HL-60 (cell line): ENCODE results near the gene PTPRD.

Experiments used
- DNase-seq, 2 experiments: peaks; one replicate each; pipeline ENCODE4 v3.0.0-alpha.2; 2010 to 2020; ENCODE audit warnings: low read depth in 1 of 2, low spot score in 1 of 2
- H3K27ac ChIP-seq: fragments of 250-450 bp; sonication (Bioruptor Pico); replicated peaks from 2 replicates; pipeline ENCODE4 v1.5.1; 2020; ENCODE audit warnings: mild to moderate bottlenecking, moderate library complexity
- H3K27me3 ChIP-seq: fragments of 250-450 bp; sonication (Bioruptor Pico); 2 replicates; pipeline ENCODE4 v1.5.1; 2021; ENCODE audit warnings: mild to moderate bottlenecking, moderate library complexity; ENCODE audit not compliant: insufficient read depth, poor library complexity, severe bottlenecking
- H3K4me3 ChIP-seq: replicated peaks from 2 replicates; pipeline ENCODE4 v1.5.1; 2011; ENCODE audit warnings: mild to moderate bottlenecking, control low read depth, low read length; ENCODE audit not compliant: insufficient read depth
- CTCF ChIP-seq: IDR thresholded peaks from one replicate; pipeline ENCODE4 v1.5.1; 2011; ENCODE audit warnings: low read length, control low read depth, inconsistent platforms; ENCODE audit not compliant: insufficient read depth
- GABPA ChIP-seq: IDR thresholded peaks from 2 replicates; pipeline ENCODE4 v1.6.1; 2012; ENCODE audit warnings: low read depth
- POLR2AphosphoS5 ChIP-seq: IDR thresholded peaks from 2 replicates; pipeline ENCODE4 v1.6.1; 2012; ENCODE audit warnings: low read depth
- REST ChIP-seq: IDR thresholded peaks from 2 replicates; pipeline ENCODE4 v1.6.1; 2012; ENCODE audit warnings: low read depth; ENCODE audit not compliant: insufficient replicate concordance
- SPI1 ChIP-seq: IDR thresholded peaks from 2 replicates; pipeline ENCODE4 v1.6.1; 2012; ENCODE audit warnings: low read depth, mild to moderate bottlenecking, borderline replicate concordance

The PTPRD gene

GRCh38 chr9:10026443-10026984, 586.3 kb downstream of the PTPRD start:
- Histone ChIP-seq H3K27me3 (no peaks in the 10 kb centered on the region), H3K27ac (no peak overlapping the region), H3K4me3 (no peak overlapping the region)
- peak; percentile 1 to 13 for DNase-seq
- TF ChIP-seq CTCF (no peak), SPI1 (no peak), GABPA (no peak), REST (no peak), POLR2AphosphoS5 (no peak)

GRCh38 chr9:10015755-10016154, 597.0 kb downstream of the PTPRD start:
- no peak overlapping the region for H3K27ac ChIP-seq

GRCh38 chr9:10014889-10015288, 597.9 kb downstream of the PTPRD start:
- no peak overlapping the region for H3K4me3 ChIP-seq
- no peaks in the 10 kb centered on the region for H3K27me3 ChIP-seq
- no peak for DNase-seq
- TF ChIP-seq CTCF = no peak
- TF ChIP-seq POLR2AphosphoS5 = no peak
- no peak for TF ChIP-seq REST
- no peak for TF ChIP-seq SPI1
- TF ChIP-seq GABPA = no peak
- H3K27ac ChIP-seq = no peak overlapping the region

More at GRCh38 chr9:10015755-10016154, 597.0 kb downstream of the PTPRD start:
- no peak for TF ChIP-seq GABPA
- no peak for TF ChIP-seq REST
- Histone ChIP-seq H3K4me3 (no peak overlapping the region), H3K27me3 (no peaks in the 10 kb centered on the region)
- DNase-seq = no peak

GRCh38 chr9:10009401-10009800, 603.4 kb downstream of the PTPRD start:
- no peak overlapping the region for H3K4me3 ChIP-seq
- TF ChIP-seq GABPA (no peak), POLR2AphosphoS5 (no peak), CTCF (no peak)
- no peaks in the 10 kb centered on the region for H3K27me3 ChIP-seq
- DNase-seq = no peak
- H3K27ac ChIP-seq = no peak overlapping the region
